ENCODE data around the gene NOTCH1. TPM values are rescaled to one million over a fixed set of nuclear protein-coding genes. Genes with fewer than 3 reads are reported as not detected.

Gene NOTCH1
- total and polyA plus RNA-seq, 5 donors = 10.8 to 31.9 (median 27.8) TPM

DNA sequence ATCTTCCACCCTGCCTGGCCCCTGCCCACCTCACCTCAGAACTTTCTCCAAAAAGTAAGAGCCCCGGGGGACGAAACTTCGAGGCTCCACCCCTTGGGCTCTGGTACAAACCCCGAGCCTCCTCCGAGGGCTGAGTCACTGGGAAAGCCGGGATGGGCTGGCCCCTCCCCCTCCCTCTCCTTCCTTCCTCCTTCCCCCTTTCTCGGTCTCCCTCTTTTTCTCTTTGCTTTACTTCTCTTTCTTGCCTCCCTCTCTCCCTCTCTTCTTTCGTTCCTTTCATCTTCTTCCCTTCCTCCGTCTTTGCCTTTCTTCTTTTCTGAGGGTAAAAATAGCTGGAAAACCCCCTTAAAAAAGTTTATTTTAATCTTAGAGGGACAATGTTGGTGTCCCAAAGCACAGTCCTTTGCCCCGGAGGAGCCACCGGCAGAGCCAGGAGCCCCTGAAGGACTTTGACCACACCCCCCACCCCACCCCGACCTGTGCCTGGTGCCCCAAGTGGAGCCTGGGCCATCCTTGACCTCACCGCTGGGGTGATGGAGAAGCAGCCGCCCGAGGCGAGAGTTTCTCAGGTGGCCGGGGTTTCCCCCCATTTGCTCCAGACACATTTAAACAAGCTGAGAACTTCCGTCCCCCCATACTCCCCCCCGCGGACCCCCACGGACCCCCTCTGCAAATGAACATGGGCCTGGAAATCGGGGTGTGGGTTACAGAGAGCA lies 5.7 kb upstream of the NOTCH1 start:
- H3K27me3 ChIP-seq (ENCODE audit: control insufficient read depth, insufficient read depth) = no peaks in the 10 kb centered on the region
- DNase-seq (peak; percentile 83 to 92 (median 91)), ATAC-seq (peak; percentile 22 to 29)
- no peak overlapping the region for H3K4me3 ChIP-seq (ENCODE audit: low read length)
- 38% methylated on average over 22 of the region's 22 CpGs for WGBS
- intact Hi-C loops (cut with DNase I) = no loop called here
- no peaks in the 10 kb centered on the region for H3K9me3 ChIP-seq (ENCODE audit: control insufficient read depth, low read length)
- no peaks in the 10 kb centered on the region for H3K4me1 ChIP-seq (ENCODE audit: control insufficient read depth, insufficient read depth, low read length)
- no peak overlapping the region for H3K27ac ChIP-seq (ENCODE audit: low read length)

DNA sequence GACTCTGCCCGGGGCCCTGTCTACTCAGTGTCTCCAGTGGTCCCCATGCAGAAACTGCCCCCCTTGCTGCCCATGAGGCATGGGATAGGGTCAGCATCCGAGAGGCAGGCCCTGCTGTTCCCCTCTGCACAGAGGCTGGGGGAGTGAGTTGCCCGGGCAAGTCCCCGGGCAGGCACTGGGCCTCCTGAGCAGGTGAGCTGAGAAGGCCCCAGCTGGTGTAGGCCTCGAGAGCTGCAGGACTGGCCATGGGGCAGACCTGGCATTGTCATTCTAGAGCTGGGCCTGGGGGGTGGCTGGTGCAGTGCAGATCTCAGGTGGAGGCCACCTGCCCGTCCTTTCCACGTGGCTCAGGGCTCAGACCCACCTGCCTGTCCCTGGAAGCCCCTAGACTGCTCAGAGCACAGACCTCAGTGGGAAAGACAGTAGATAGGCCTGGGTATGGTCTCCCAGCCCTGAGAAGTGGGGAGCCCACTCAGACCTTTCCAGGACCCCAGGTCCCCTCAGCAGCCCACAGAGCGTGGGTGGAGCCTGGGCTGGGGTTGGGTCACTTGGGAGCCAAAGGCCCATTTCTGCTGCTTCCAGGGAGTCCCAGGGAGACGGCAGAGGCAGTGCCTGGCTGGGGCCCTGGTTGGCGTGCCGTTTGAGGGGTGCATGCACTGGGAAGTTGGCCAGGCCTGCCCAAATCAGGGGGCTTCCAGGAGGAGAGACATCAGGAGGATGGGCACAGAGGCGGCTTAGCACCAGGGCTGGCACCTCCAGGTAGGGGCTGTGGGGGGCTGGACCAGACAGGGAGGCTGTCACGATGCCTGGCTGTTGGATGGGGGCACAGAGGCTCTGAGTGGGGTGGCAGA lies 4.8 kb upstream of the NOTCH1 start:
- WGBS = 80% methylated on average over 13 of the region's 13 CpGs
- no peak overlapping the region for H3K27ac ChIP-seq (ENCODE audit: low read length)

DNA sequence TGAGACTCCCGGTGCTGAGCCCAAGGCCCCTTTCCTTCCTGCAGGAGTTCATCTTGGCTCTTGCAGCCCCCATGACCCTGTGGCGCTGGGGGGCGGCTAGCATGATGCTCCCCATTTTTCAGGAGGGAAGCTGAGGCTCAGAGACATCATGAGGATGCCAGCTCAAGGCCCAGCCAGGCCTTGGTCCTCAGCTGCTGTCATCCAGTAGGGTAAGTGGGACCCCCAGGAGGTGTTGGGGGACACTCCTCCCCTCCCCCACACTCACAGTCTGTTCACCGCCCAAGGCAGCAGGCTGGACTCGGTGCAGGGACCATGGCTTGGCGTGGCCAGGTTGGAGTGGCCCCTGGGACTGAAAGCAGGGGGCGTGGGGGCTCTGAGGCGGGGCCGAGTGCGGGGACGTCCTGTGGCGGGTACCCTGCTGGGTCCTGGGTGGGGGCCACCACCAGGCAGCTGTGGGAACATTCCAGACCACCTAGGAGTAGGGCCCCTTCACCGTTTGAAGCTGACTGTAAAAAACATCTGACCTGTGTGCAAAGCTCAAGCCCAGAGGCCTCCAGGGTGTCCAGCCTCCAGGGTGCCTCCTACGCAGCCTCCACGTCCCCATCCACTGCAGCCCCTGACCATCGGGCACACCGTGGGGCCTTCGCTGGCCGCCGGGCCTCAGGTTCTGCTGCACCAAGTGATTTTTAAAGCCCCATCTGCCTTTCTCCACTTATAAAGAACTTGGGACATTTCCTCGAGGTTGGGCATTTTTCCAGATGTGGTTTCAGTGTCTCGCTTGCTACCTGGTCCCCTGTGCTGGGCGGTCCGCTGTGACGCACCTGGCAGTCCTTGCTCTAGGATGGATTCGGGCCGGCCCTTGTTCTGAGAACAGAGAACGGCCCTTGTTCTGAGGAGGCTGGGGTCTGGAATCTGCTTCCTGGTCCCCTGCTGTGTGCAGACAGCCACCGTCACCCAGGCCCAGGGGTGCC lies 3.4 kb upstream of the NOTCH1 start:
- 86% methylated on average over 29 of the region's 29 CpGs for WGBS
- Histone ChIP-seq H3K27me3 (ENCODE audit: control insufficient read depth, insufficient read depth) (no peaks in the 10 kb centered on the region), H3K4me3 (ENCODE audit: low read length) (no peak overlapping the region), H3K4me1 (ENCODE audit: control insufficient read depth, insufficient read depth, low read length) (no peaks in the 10 kb centered on the region), H3K27ac (ENCODE audit: low read length) (no peak overlapping the region), H3K9me3 (ENCODE audit: control insufficient read depth, low read length) (no peaks in the 10 kb centered on the region)
- no peak for ATAC-seq
- intact Hi-C loops (cut with DNase I) = no loop called here
- no peak for DNase-seq

More for the DNA sequence above, 4.8 kb upstream of the NOTCH1 start:
- Histone ChIP-seq H3K9me3 (ENCODE audit: control insufficient read depth, low read length) (no peaks in the 10 kb centered on the region), H3K4me1 (ENCODE audit: control insufficient read depth, insufficient read depth, low read length) (no peaks in the 10 kb centered on the region), H3K4me3 (ENCODE audit: low read length) (no peak overlapping the region), H3K27me3 (ENCODE audit: control insufficient read depth, insufficient read depth) (no peaks in the 10 kb centered on the region)
- intact Hi-C loops (cut with DNase I) = no loop called here
- ATAC-seq (no peak), DNase-seq (no peak)

DNA sequence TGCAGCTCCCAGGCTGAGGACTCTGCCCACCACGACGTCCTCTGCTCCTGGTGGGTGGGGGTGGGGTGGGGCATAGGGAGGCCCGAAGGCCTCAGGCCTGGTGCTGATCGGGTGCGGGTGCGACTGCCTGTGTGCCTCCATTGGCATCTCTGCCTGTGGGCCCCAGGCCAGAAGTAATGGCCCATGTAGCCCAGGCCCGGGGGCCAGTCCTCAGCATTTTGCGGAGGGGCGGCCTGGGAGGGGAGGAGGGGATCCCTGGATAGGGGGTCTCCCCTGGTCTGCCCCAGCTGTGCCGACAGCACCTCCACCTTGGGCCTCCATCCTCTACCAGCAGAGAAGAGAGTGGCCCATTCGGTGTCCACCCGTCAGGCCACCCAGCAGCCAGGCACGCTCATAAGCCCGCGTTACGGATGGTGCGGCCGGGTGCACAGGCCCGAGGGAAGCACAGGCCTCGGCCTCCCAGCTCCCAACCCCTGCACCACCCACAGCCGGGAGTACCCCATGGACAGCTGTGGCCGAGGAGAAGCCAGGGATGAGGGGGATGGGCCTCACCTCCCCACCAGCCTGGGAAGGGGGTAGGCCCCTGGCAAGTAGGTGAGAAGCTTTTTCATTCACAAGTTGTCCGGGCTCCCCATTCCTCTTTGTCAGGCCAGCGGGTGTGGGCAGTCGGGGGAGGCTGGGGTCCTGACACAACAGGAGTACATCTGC lies 1.8 kb upstream of the NOTCH1 start:
- H3K27me3 ChIP-seq (ENCODE audit: control insufficient read depth, insufficient read depth) = no peaks in the 10 kb centered on the region
- no peak for ATAC-seq
- peaks cover 4% of the 10 kb centered on the region for H3K4me1 ChIP-seq (ENCODE audit: control insufficient read depth, insufficient read depth, low read length)
- peak overlapping the region; percentile 74 for H3K27ac ChIP-seq (ENCODE audit: low read length)
- no peaks in the 10 kb centered on the region for H3K9me3 ChIP-seq (ENCODE audit: control insufficient read depth, low read length)
- intact Hi-C loops (cut with DNase I) = no loop called here
- 73% methylated on average over 25 of the region's 25 CpGs for WGBS
- no peak for DNase-seq
- H3K4me3 ChIP-seq (ENCODE audit: low read length) = no peak overlapping the region

DNA sequence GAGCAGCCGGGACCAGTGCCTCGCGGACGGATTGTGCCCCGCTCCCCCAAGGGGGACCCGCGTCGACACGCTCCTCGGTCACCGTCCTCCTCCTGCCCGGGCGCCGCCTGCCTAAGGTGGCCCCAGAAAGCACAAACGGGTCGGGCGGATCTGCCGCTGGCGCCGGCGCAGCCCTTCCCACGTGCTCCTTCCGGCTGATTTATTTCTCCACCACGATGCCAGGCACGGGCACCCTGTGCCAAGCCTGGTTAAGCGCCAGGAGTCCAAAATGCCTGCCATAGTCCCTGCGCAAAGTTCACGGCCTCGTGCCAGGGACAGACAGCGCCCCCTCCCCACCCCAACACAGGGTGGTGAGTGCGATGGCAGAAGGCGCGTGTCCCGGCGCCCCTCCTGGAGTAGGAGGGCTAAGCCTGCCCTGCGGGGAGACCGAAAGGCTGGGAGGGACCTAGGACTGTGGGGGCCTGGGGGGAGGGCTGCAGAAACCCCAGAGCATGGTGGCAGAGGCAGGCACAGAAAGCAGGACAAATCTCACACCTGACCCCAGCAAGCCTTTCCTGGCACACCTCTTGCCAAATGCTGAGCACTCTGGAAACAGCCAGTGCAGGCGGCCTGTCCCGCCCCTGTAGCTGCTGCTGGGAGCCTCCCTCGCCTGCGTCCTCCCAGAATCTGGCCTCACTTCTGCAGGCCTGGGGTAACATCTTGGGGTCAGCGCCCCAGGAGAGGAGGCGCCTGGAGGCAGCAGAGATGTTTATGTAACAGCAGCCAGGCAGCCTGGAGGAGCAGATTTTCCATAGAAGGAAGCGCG lies 1.1 kb upstream of the NOTCH1 start:
- Histone ChIP-seq H3K27me3 (ENCODE audit: control insufficient read depth, insufficient read depth) (no peaks in the 10 kb centered on the region), H3K4me3 (ENCODE audit: low read length) (peak overlapping the region; percentile 89), H3K27ac (ENCODE audit: low read length) (peak overlapping the region; percentile 74), H3K9me3 (ENCODE audit: control insufficient read depth, low read length) (no peaks in the 10 kb centered on the region), H3K4me1 (ENCODE audit: control insufficient read depth, insufficient read depth, low read length) (peaks cover 4% of the 10 kb centered on the region)
- DNase-seq (peak; percentile 72 to 92 (median 91)), ATAC-seq (peak; percentile 43 to 49)
- intact Hi-C loops (cut with DNase I) = no loop called here
- 5% methylated on average over 45 of the region's 45 CpGs for WGBS

DNA sequence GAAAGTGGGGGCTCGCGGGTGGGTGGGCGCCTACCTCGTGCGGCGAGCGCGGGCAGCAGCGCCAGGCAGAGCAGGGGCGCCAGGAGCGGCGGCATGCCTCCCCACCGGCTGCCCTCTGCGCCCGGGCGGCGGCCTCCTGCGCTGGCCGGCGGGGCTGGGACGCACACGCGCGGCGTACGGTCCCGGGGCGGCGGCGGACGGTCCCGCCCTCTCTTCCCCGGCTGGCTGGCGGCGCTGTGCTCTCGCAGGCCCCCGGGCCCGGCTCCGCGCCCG lies 220 bp downstream of the NOTCH1 start:
- Histone ChIP-seq H3K4me3 (ENCODE audit: low read length) (peak overlapping the region; percentile 89), H3K27ac (ENCODE audit: low read length) (peak overlapping the region; percentile 78), H3K4me1 (ENCODE audit: control insufficient read depth, insufficient read depth, low read length) (peaks cover 5% of the 10 kb centered on the region), H3K9me3 (ENCODE audit: control insufficient read depth, low read length) (no peaks in the 10 kb centered on the region), H3K27me3 (ENCODE audit: control insufficient read depth, insufficient read depth) (no peaks in the 10 kb centered on the region)
- WGBS = under 1% methylated on average over 41 of the region's 41 CpGs
- no peak for DNase-seq
- no peak for ATAC-seq
- intact Hi-C loops (cut with DNase I) = no loop called here

DNA sequence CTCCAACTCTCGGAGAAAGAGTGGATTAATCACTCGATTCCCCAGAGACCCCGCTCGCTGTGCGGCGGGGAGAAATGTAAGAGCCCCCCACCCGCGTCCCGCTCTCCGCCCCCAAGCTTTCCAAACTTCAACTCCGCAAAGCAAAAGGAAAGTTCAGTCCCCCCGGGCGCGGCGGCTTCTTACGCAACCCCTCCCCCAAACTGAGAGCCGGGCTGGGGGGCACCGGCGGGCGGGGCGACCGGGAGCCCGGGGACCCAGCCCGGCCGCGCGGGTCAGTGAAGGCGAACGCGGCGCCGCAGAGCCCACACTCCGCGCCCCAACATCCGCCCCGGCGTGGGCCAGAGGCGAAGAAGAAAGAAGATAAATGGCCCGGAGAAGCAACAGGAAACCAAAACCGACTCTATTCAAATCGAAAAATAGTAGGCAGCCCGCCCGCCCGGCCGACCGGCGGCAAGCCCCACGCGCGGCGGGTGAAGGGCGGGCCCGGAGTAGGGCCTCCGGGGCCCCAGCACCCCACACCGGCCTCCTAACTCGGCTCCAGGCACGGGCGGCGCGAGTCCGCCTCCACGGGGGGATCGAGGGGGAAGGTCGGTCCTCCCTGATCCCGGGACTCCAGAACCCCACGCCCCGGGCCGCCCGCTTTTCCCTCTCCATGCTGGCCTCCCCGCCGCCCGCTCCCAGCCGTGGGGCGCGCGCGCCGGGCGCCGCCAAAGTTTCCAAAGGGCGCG lies 720 bp downstream of the NOTCH1 start:
- intact Hi-C loops (cut with DNase I) = loop anchor here in 1 of 4 donors (5.0 kb wide), 1 partner anchor 43 kb away; no protein-coding TSS in a partner anchor
- Histone ChIP-seq H3K9me3 (ENCODE audit: control insufficient read depth, low read length) (no peaks in the 10 kb centered on the region), H3K27me3 (ENCODE audit: control insufficient read depth, insufficient read depth) (no peaks in the 10 kb centered on the region), H3K27ac (ENCODE audit: low read length) (peak overlapping the region; percentile 78), H3K4me1 (ENCODE audit: control insufficient read depth, insufficient read depth, low read length) (peaks cover 9% of the 10 kb centered on the region), H3K4me3 (ENCODE audit: low read length) (peak overlapping the region; percentile 89)
- DNase-seq (peak in 1 of 3 donors; percentile 82), ATAC-seq (no peak)
- WGBS = under 1% methylated on average over 82 of the region's 82 CpGs

DNA sequence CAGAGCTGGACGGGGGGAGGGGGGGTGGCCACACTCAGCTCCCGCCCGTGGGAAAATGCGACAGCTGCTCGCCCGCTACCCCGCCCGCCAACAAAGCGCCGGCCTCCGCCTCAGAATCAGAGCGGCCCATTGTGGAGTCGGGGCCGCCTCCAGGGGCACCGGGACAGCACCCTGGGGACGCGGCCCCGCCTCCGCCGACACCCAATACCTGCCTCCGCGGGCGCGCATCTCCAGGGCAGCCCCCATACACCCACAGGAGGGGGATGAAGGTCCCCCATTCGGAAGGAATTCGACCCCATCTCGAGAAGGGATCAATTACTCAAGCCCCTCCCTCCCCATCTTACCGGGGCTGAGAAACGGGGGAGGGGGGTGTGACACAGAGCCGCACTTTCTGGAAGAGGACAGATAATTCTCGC lies 1.3 kb downstream of the NOTCH1 start:
- no peaks in the 10 kb centered on the region for H3K9me3 ChIP-seq (ENCODE audit: control insufficient read depth, low read length)
- ATAC-seq = peak; percentile 3 to 18
- H3K27me3 ChIP-seq (ENCODE audit: control insufficient read depth, insufficient read depth) = no peaks in the 10 kb centered on the region
- peak overlapping the region; percentile 89 for H3K4me3 ChIP-seq (ENCODE audit: low read length)
- H3K27ac ChIP-seq (ENCODE audit: low read length) = peak overlapping the region; percentile 78
- intact Hi-C loops (cut with DNase I) = loop anchor here in 1 of 4 donors (5.0 kb wide), 1 partner anchor 42 kb away; no protein-coding TSS in a partner anchor
- 6% methylated on average over 31 of the region's 31 CpGs for WGBS
- peak; percentile 79 to 93 (median 91) for DNase-seq
- H3K4me1 ChIP-seq (ENCODE audit: control insufficient read depth, insufficient read depth, low read length) = peaks cover 11% of the 10 kb centered on the region

DNA sequence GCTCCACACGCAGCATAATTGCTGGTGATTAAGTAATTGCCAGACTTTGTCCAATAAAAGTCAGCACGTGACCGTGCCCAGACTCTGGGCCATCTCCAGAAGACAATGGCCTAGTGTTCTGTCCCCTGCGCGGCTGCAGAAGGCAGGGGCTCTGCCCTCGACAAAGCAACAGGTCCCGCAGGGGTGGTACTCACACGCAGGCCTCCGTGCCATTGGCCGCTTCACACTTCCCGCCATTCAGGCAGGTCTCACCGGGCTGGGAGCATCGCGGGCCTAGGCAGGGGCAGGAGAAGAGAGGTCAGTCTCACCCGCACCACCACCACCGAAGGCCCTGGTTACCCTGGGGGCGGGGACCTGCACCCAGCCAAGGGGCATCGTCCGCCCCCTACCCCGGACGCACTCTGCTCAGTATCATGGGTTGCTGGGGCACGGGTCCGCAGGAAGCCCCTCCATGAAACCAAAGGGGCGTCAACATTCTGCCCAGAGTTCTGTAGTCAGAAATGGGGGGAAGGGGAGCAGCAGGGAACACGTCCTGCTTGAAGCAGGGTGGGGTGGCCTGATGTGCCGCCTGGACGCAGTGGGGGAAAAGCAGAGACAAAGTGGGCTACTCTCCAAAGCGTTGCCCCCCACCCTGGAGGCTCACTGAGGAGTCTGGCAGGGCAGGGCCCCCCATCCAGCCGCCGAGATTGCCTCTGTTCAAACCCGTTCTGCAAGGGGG lies 1.9 kb downstream of the NOTCH1 start:
- H3K27ac ChIP-seq (ENCODE audit: low read length) = peak overlapping the region; percentile 41
- DNase-seq (peak; percentile 75 to 85 (median 83)), ATAC-seq (peak in 1 of 2 donors; percentile 1)
- intact Hi-C loops (cut with DNase I) = loop anchor here in 1 of 4 donors (5.0 kb wide), 1 partner anchor 42 kb away; no protein-coding TSS in a partner anchor
- H3K27me3 ChIP-seq (ENCODE audit: control insufficient read depth, insufficient read depth) = no peaks in the 10 kb centered on the region
- WGBS = 32% methylated on average over 31 of the region's 31 CpGs
- H3K4me1 ChIP-seq (ENCODE audit: control insufficient read depth, insufficient read depth, low read length) = peaks cover 11% of the 10 kb centered on the region
- peak overlapping the region; percentile 89 for H3K4me3 ChIP-seq (ENCODE audit: low read length)
- no peaks in the 10 kb centered on the region for H3K9me3 ChIP-seq (ENCODE audit: control insufficient read depth, low read length)

Measured in right cardiac atrium (tissue), 5 donors.